BLaER1 (cell line): ENCODE measurements around the gene FNDC3B.

Experiments used
- H3K27ac ChIP-seq: shearing (Covaris generic); formaldehyde crosslinking; 2 replicates; pipeline ENCODE4 v1.8.1; 2022
- H3K27me3 ChIP-seq: shearing (Covaris generic); formaldehyde crosslinking; 2 replicates; pipeline ENCODE4 v1.8.1; 2022
- H3K36me3 ChIP-seq: shearing (Covaris generic); formaldehyde crosslinking; 2 replicates; pipeline ENCODE4 v1.8.1; 2022
- H3K4me1 ChIP-seq: shearing (Covaris generic); formaldehyde crosslinking; 2 replicates; pipeline ENCODE4 v1.8.1; 2022
- H3K4me2 ChIP-seq: shearing (Covaris generic); formaldehyde crosslinking; 2 replicates; pipeline ENCODE4 v1.8.1; 2022
- H3K4me3 ChIP-seq: shearing (Covaris generic); formaldehyde crosslinking; 2 replicates; pipeline ENCODE4 v1.8.1; 2022
- H3K9ac ChIP-seq: shearing (Covaris generic); formaldehyde crosslinking; 2 replicates; pipeline ENCODE4 v1.8.1; 2022
- H3K9me3 ChIP-seq: shearing (Covaris generic); formaldehyde crosslinking; 2 replicates; pipeline ENCODE4 v1.8.1; 2022
- H4K20me1 ChIP-seq: shearing (Covaris generic); formaldehyde crosslinking; 2 replicates; pipeline ENCODE4 v1.8.1; 2022
- Cebpa-rat ChIP-seq: shearing (Covaris generic); IDR thresholded peaks from 2 replicates; pipeline ENCODE4 v1.8.1; 2022

Gene FNDC3B

GRCh38 chr3:172333692-172334457 is 294.5 kb downstream of the FNDC3B start:
- Histone ChIP-seq H3K36me3 (peaks cover 72% of the 10 kb centered on the region), H3K27ac (no peak overlapping the region), H3K9me3 (no peaks in the 10 kb centered on the region), H3K9ac (no peak overlapping the region), H3K4me3 (no peak overlapping the region), H3K4me2 (no peak overlapping the region), H4K20me1 (no peaks in the 10 kb centered on the region), H3K4me1 (no peaks in the 10 kb centered on the region), H3K27me3 (no peaks in the 10 kb centered on the region)
- no peak for TF ChIP-seq Cebpa-rat

DNA sequence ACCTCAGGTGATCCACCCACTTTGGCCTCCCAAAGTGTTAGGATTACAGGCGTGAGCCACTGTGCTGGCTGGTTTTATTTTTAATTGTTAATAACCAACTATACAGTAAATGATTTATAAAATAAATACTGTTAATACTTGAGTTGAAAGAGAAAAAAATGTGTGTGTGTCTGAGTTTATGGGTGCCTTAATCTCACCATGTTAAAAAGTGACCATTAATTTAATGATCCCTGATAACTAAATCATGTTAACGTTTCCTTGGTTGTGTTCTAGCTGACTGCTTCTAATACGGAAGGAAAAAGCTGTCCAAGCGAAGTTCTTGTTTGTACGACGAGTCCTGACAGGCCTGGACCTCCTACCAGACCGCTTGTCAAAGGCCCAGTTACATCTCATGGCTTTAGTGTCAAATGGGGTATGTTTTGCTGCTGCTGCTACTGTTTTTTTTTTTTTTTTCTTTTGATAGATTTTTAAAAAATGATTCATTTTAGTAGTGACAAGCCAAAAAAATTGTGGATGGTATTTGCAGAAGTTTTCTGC is 295.4 kb downstream of the FNDC3B start:
- no peaks in the 10 kb centered on the region for H3K27me3 ChIP-seq
- no peaks in the 10 kb centered on the region for H3K9me3 ChIP-seq
- H3K27ac ChIP-seq, result no peak overlapping the region
- no peaks in the 10 kb centered on the region for H3K4me1 ChIP-seq
- no peak overlapping the region for H3K9ac ChIP-seq
- no peak for TF ChIP-seq Cebpa-rat
- no peaks in the 10 kb centered on the region for H4K20me1 ChIP-seq
- no peak overlapping the region for H3K4me2 ChIP-seq
- peaks cover 72% of the 10 kb centered on the region for H3K36me3 ChIP-seq
- no peak overlapping the region for H3K4me3 ChIP-seq

- H3K4me1 ChIP-seq, result no peaks in the 10 kb centered on the region
- TF ChIP-seq Cebpa-rat, result no peak
- H3K4me2 ChIP-seq, result no peak overlapping the region
- H4K20me1 ChIP-seq, result no peaks in the 10 kb centered on the region
- H3K27ac ChIP-seq, result no peak overlapping the region
- H3K9me3 ChIP-seq, result no peaks in the 10 kb centered on the region
- no peaks in the 10 kb centered on the region for H3K27me3 ChIP-seq
- peaks cover 73% of the 10 kb centered on the region for H3K36me3 ChIP-seq
- no peak overlapping the region for H3K4me3 ChIP-seq
- no peak overlapping the region for H3K9ac ChIP-seq
Measured at GRCh38 chr3:172339892-172340291, 300.5 kb downstream of the FNDC3B start.

DNA sequence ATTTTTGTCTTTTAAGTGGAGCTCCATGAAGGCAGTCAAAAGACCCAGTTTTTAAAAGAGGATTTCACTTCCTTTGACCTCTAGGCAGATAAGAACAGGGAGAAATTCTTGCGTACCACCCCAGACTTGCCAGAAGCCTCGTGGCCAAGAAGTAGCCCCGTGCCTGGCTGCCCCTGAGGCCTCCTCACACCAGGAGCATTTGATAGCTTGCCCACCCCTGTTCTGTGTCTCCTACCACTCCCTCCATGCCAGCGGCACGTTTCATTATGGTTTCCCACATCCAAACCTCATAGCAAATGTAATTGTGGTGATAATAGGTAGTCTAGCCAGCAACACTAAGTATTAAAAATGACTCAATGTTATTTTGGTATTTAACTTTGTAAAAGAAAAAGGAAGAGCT is 301.2 kb downstream of the FNDC3B start:
- H3K4me2 ChIP-seq, result no peak overlapping the region
- no peak overlapping the region for H3K4me3 ChIP-seq
- H3K27me3 ChIP-seq, result no peaks in the 10 kb centered on the region
- H3K9ac ChIP-seq, result no peak overlapping the region
- TF ChIP-seq Cebpa-rat, result no peak
- H3K4me1 ChIP-seq, result no peaks in the 10 kb centered on the region
- no peaks in the 10 kb centered on the region for H4K20me1 ChIP-seq
- peaks cover 78% of the 10 kb centered on the region for H3K36me3 ChIP-seq
- H3K27ac ChIP-seq, result no peak overlapping the region
- no peaks in the 10 kb centered on the region for H3K9me3 ChIP-seq

DNA sequence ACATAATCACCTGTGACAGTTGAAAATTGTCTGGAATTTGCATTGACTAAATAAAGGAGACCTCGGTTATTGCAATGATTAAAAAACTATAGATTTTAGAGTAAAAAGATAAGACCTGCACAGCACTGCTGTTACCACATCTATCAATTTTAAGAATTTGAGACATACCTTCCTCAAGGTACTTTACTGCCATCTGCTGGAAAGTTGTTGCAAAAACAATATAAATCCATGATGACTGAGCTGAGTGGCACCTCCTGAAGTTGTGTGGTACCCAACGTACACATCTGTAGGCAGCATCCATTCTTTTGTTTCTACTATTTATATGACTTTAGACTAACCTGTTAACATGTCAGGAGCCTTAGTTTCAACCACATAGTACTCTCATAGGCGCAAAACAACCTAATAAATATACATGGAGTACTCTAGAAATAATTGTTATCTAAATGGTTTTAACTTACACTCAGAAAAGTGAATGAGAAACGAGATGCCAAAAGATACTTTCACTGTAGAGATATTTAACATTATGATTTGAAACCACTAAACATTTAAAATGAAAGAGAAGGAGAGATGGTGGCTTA is 302.2 kb downstream of the FNDC3B start:
- Histone ChIP-seq H3K9me3 (no peaks in the 10 kb centered on the region), H3K4me1 (no peaks in the 10 kb centered on the region), H3K27me3 (no peaks in the 10 kb centered on the region), H3K4me2 (no peak overlapping the region), H3K27ac (no peak overlapping the region), H4K20me1 (no peaks in the 10 kb centered on the region), H3K4me3 (no peak overlapping the region), H3K9ac (no peak overlapping the region), H3K36me3 (peaks cover 83% of the 10 kb centered on the region)
- TF ChIP-seq Cebpa-rat, result no peak

- TF ChIP-seq Cebpa-rat, result no peak
- Histone ChIP-seq H3K9ac (no peak overlapping the region), H3K4me1 (no peaks in the 10 kb centered on the region), H3K4me2 (no peak overlapping the region), H3K27ac (no peak overlapping the region), H4K20me1 (no peaks in the 10 kb centered on the region), H3K36me3 (peaks cover 86% of the 10 kb centered on the region), H3K9me3 (no peaks in the 10 kb centered on the region), H3K27me3 (no peaks in the 10 kb centered on the region), H3K4me3 (no peak overlapping the region)
Measured at GRCh38 chr3:172342097-172342659, 302.8 kb downstream of the FNDC3B start.

GRCh38 chr3:172343117-172343516 is 303.7 kb downstream of the FNDC3B start:
- Histone ChIP-seq H3K27ac (no peak overlapping the region), H3K4me1 (no peaks in the 10 kb centered on the region), H3K9ac (no peak overlapping the region), H4K20me1 (no peaks in the 10 kb centered on the region), H3K4me3 (no peak overlapping the region), H3K4me2 (no peak overlapping the region), H3K36me3 (peaks cover 88% of the 10 kb centered on the region), H3K27me3 (no peaks in the 10 kb centered on the region), H3K9me3 (no peaks in the 10 kb centered on the region)
- TF ChIP-seq Cebpa-rat, result no peak

DNA sequence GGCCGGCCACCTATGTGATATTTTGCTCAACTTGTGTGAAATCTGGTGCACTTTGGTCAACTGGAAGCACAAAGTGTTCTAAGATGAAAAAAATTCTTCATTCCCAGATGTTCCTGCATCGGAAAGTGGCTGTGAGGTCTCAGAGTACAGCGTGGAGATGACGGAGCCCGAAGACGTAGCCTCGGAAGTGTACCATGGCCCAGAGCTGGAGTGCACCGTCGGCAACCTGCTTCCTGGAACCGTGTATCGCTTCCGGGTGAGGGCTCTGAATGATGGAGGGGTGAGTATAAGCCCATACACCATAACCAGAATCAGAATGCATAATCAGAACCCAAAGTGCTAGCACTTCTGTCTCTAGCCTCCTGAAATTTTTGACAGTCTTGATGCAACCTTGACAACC is 304.6 kb downstream of the FNDC3B start:
- no peak for TF ChIP-seq Cebpa-rat
- H3K9me3 ChIP-seq, result no peaks in the 10 kb centered on the region
- H3K4me2 ChIP-seq, result no peak overlapping the region
- peaks cover 84% of the 10 kb centered on the region for H3K36me3 ChIP-seq
- H3K9ac ChIP-seq, result no peak overlapping the region
- H4K20me1 ChIP-seq, result no peaks in the 10 kb centered on the region
- H3K4me3 ChIP-seq, result no peak overlapping the region
- H3K27me3 ChIP-seq, result no peaks in the 10 kb centered on the region
- no peak overlapping the region for H3K27ac ChIP-seq
- H3K4me1 ChIP-seq, result no peaks in the 10 kb centered on the region

GRCh38 chr3:172346161-172346560 is 306.8 kb downstream of the FNDC3B start:
- TF ChIP-seq Cebpa-rat, result no peak
- Histone ChIP-seq H3K9ac (no peak overlapping the region), H3K4me3 (no peak overlapping the region), H3K36me3 (peaks cover 74% of the 10 kb centered on the region), H4K20me1 (no peaks in the 10 kb centered on the region), H3K27ac (no peak overlapping the region), H3K4me2 (no peak overlapping the region), H3K9me3 (no peaks in the 10 kb centered on the region), H3K4me1 (no peaks in the 10 kb centered on the region), H3K27me3 (no peaks in the 10 kb centered on the region)
